ENCODE data around the gene SEZ6.
"Not testable (repeated sequence)": the region's sequence is repeated elsewhere in the genome, so short reads cannot be mapped to it uniquely, and the experiment has no call there.

SEZ6 gene

DNA sequence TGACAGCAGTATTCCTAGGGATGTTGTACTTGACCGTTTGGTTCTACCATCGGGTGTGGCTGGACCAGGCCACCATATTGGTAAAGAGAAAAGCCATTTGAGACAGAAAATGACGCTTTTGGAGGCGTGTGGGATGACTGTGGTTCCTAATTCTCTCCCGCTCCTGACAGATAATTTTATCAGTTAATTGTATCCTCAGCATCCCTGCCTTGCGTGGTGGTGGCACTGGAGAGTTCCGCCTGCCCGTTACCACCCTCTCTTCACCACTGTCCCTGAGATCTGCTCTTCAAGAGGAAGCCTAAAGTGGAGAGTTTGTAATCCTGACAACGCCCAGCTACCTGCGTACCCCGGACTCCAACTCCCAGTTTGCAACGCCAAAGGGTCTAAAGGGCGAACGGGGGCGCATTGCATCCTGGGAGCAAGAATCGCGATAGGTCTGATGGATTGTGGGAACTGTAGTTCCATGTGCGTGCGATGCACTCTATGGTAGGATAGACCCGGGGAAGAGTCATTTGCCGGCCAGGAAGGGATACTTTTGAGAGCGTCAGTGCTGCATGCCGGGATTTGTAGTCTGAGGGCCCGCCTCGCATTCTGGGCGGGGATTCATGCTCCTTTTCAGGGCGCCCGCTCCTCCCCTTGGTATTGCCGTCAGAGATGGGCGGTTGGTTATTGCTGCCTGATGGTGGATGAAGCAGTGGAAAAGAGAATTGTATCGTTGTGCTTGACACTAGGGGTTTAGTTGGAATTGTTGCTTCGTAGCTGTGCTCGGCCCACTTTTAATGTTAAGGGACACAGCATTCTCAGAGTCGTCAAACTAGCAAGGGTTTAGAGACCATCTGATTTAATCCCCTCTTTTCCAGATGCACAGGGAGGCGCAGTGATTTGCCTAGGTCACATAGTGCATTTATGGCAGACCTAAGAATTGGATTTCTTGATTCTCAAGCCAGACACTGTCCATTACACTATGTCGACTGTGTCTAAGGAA is 53.5 kb downstream of the SEZ6 start:
- DNase-seq = peak; percentile 99

DNA sequence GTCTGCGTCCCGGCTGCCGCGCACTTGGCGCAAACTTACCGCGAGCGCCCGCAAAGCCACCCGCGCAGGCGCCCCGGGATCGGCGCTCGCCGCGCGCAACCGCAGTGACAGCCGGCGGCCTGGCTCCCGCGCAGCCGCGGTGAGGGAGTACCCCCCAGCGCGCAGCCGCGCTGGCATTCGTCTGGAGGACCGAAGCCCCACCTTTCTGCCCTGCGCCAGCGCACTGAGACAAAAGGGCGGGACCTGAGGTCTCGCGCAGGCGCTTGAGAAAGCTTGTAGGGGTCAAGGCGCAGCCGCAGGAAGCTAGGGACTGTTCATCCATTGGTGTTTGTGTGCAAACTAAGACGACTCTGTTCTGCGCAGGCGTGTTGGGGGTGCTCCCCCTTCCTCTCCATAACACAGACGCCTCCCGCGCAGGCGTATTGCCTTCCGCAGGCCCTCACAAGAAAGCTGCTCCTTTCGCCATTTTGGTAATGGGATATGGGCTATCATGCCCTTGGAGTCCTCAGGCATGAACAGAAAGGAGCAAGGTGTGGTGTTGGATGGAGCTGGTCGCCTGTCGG is 54.3 kb downstream of the SEZ6 start, which contains the start of gene PHF12:
Gene PHF12 (minus strand): TSS at position 91 of the 563 bp plus-strand sequence. CDS start 558 bp downstream, outside the sequence.
- peak; percentile 100 for DNase-seq

DNA sequence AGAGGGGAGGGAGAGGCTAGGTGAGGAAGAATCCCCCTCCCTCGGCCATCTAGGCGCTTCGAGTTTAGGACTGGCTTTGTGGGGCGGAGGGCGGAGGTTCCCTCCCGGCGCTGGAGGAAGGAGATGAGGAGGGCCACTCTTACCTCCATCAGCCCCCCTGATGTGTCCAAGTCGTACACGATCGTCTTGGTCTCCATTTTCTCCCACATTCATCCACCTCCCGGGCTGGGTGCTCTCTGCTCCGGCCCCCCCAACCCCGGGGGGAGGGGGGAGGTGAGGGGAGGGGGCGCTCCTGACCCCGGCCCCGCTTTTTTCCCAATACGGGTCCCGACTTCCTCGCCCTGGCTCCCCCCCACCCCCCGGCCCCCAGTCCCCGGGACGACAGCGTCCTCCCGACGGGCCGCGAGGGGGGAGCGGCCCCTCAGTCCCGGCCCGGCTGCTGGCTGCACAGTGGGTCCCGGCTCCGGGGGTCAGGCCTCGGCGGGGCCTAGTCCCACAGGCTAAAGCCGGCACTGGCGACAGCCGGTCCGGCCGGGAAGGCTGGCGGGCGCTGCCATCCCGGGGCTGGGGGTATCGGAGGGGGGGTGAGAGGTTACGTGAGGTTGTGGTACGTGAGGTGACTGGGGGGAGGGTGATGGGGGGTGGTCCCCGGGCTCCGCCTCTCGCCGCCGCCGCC is 54.9 kb downstream of the SEZ6 start:
- no peak for DNase-seq

DNA sequence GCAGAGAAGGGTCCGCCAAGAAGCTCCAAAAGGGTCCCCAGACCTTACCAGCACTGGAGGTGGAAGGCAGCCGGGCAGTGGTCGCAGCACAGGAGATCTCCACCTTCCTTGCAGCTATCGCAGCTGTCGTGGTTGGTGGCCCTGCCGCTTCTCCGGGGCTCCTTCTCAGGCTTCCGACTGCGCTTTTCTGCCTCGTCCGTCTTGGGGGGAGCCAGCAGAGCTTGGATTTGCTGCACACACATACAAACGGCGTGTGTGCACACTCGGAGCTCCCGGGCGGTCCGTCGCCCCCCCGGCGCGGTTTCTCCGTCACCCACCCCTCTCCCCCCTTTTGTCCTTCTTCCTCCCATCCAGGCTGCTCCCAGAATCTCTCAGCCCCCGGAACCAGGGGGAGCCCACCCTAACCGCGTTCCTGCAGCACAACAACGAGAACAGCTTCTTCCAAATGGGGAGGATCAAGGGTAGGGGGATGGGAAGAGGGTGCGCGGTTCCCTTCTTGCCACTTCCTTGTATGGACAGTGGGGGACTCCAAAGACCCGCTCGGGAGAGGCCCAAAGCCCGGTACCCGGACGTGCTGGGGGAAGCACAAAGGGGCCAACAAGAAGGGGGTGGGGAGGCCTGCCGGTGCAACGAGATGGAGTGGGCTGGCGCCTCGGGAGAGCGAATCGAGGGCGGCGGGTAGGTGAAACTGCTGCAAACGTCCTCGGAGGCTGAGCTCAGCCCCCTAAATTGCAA is 55.6 kb downstream of the SEZ6 start:
- DNase-seq = peak; percentile 10

DNA sequence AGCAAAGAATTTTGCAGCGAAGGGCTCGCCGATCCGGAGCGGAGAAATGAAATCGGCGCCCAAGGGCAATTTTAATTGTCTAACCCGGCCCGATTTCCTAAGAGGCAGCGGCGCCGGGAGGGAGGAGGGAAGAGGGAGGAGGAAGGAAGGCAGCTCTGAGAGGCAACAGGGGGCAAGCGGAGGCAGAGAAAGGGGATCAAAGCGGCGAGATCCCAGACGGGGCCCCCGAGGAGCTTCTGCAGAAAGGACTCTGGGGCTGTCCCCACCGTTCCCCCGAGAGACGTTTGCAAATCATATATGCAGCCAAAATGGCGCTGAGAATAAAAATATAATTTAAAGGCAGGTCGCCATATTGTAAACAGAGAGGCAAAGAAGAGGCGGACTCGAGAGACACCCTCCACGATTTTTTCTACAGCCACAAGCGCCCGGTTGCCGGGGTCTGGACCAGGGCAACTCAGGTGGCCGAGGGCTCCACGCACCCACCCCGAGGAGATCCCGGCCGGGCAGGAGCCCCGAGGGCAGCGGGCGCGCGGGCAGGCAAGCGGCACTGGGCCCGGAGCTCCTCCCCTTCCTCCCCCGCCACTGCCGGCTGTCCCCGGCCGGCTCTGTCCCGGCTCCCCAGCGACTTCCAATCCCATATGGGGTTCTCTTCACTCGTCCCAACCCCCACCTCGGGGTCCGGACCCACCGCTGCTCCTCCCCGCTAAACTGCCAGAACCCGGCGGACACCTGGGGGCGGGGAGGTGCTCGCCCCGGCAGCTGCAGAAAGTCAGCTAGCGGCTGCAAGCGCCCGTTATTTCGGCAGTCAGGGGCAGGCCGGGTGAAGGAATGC is 56.4 kb downstream of the SEZ6 start:
- DNase-seq = peak; percentile 23

DNA sequence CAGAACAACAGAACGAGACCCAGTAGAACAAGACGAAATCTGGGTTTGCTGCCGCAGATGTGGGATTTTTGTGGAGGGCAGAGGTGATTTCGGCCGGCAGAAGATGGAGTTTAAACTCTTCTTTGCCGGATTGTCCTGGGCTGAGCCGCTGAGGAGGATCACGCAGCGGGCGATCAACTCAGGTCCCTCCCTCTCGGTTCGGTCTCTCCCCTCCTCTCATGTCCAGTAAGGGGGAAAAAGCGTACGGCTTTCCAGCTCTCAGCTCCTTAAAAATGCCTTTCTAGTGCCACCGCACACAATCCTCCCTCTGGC is 57.0 kb downstream of the SEZ6 start:
- DNase-seq = no peak

DNA sequence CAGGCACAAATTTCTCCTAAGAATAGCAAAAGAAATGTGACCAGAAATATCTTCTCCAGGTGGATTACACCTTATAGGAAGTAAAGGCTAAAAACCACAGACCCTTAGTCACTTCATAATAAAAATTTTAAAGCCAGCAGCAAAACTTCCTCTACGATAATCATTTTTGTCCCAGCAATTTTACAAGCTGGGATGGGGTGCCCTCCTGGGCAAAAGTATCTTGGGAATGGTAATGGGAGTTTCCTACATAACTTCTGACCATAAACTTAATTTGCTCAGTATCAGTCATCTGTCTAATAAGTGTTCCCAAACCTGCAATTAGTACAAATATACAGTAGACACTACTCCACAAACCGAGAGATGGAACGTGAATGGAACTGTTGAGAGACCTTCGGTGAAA is 57.5 kb downstream of the SEZ6 start:
- no peak for DNase-seq

DNA sequence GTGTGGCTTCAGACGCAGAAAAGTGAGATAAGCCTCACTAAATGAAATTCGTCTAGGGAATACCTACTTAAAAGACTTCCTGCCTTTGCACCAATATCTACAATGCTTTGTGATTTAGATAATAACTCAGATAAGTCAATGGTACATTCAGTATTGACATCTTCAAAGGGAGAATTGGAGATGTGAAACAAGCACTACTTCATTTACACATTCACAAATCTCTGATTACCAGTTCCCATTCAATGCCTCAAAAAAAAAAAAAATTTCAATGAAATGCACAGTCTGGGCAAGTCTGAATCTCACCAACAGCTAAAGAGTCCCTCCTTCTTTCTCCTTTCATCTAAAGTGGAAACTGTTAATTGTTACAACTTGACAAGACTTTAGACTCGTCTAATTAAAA is 58.2 kb downstream of the SEZ6 start:
- DNase-seq = no peak

DNA sequence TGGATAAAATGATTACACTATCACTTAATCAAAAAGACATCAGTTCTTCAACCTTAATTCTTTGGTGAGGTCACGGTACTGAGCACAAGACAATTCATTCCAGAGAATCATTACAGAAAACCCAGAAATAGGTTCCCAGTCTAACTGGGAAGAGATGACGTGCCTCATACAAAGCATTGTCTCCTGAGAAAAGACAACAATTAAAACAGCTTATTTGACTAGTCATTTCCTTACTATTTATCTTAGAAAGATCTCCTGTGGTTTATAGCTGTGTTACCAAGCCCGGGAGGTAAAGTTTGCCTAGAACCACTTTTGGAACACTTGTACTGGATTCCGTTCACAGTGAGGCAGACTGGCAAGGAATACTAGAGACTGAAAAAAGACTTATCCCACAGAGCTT is 59.6 kb downstream of the SEZ6 start:
- DNase-seq = no peak

DNA sequence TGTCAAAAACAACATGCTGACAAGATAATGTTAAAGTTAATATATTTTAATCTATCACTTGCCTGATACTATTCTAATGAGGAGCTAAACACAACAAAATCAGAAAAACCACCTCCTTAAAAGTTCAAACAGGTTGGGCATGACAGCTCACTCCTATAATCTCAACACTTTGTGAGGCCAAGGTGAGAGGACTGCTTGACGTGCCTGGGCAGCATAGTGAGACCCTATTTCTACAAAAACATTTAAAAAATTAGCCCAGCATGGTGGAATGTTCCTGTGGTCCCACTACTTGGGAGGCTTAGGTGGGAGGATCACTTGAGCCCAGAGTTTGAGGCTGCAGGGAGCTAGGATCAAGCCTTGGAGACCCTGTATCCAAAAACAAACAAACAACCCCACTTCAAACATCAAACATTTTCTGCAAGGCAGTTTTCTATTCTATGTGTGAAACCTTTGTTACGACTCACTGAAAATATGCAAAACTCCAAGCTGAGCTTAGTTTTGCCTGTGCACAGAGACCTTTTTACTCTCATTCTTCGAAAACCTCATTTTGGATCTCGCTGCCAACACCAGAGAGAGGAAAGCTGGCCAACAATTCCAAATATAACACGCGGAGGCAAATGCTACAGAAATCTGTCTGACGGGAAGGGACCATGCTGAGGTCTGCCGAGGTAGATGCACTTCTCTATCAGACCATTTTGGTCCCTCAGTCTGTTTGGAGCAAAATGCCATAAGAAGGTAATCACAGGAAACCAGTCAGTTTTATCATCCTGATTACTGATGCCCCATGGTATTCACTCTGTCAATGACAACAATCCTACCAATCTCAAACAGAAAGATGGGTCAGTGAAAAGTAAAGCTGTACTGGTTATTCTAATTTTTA is 60.7 kb downstream of the SEZ6 start:
- DNase-seq = no peak

DNA sequence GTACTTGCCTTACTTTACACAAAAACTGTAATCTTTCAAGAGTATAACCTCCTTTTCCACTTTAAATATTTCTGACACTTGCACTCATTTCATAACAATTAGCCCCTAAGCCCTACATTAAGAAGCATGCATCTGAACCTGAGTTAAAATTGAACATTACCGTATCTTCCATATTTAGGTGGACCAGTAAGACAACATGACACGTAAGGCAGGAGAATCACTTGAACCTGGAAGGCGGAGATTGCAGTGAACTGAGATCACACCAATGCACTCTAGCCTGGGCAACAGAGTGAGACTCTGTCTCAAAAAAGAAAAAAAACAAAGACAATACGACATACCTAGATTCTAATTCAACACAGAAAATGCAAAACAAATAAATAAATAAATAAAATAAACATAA is 61.5 kb downstream of the SEZ6 start:
- DNase-seq = no peak

DNA sequence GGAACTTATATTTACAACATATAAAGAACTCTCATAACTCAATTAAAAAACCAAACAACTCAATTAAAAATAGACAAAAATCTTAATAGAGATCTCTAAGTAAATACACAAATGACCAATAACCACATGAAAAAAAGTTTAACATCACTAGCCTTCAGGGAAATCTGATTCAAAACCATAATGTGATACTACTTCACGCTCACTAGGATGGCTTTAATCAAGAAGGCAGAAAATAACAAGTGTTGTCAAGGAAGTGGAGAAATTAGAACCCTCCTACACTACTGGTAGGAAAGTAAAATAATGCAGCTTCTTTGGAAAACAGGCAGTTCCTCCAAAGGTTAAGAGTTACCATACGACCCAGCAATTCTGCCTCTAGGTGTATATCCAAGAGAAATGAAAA is 62.9 kb downstream of the SEZ6 start:
- no peak for DNase-seq

DNA sequence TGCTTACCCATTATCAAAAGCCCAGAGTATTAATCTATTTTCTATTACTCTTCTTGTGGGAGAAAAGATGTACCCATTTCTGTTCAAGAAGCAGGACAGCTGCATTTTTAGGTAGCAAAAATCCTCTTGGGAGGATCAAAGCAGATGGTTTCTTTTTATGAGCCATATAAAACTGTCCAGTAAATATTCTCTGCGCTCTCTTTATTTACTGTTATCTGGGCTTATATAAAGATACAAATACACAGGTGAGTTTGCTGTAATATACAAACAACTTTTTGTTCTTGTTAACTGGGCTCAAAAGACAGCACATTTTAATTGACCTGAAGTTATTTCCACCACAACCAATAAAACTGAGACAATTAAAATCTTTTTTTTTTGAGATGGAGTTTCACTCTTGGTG is 64.6 kb downstream of the SEZ6 start:
- DNase-seq = no peak

DNA sequence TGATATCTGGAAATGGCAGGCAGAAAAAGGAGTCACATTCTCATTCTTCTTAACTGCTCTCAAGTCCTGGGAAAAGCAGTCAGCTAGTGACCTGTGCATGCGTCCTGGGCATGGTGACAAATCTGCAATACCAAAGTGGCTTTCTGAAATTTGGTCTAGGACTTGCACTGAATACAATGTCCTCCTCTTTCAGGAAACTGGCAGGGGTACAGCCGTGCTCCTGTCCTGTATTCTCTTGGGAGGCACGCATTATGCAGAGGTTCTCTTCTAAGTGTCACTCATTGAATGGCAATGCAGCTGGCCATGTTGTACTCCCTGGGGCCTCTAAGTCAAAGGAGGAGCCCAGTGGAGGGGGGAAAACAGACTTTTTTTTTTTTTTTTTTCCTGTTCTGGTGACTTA is 65.2 kb downstream of the SEZ6 start:
- DNase-seq = no peak

DNA sequence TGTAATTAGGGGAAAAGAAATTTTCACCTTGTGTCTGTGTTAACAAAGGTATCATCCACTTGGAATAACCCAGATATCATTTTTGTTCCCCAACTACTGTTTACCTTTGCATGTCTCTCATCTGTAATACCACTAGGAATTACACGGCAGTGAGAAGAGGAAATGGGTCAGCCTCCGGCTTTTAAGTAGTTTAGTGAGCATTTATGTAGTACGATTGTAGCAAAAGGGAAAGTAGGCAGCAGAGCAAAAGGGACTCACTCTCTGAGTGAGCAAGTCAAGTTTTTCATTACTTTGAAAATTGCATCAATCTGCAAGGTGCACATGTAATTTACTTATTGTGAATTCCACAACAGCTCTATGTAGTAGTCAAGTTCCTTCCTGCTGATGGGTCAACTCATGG is 65.7 kb downstream of the SEZ6 start:
- DNase-seq = no peak

DNA sequence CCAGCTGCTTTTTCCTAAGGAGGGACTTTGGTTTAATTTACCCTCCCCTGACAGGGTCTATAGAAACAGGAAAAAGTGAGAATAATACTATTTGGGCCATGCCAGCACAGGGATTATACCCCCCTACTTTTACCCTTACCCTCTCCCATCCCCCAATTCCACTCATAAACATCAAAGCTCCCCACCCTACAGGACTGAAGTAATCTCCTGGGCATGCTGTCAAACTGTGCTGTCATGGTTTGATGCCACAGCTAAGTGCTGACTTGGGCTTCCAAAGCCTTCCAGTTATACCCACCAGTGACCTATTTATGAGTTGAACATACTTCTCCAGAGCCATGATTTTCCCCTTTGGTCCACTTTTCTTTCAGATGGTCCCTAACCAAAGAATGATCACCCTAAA is 67.3 kb downstream of the SEZ6 start:
- DNase-seq = no peak

DNA sequence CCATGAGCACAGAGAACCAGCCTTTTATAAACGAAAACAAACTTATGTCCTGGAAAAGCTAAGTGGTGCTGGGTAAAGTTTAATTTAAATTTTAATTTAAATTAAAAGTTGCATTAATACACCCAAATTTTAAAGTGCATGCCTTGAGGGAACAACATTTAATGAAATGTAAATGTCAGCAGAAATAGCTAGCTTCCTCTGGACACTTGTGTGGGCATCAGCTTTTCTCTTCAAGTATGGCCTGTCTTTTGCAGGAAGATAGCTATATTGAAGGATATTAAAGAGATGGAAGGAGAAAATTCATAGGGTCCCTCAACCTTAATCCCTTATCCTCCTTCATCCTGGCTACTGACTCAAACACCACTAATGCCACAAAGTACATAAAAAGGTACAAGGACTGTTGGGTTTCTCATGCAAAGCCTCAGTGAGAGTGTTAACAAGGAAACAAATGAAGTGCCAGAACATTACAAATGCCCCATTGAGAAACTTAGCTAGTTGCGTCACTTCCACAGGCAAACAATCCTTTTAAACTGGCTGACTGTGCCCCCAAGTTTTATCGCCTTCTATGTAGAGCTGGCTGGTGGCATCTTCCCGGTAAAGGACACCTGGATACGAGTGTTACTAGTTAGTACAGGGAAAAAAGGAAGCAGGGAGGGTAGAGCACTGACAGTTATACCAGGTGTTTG is 68.6 kb downstream of the SEZ6 start:
- DNase-seq = no peak

DNA sequence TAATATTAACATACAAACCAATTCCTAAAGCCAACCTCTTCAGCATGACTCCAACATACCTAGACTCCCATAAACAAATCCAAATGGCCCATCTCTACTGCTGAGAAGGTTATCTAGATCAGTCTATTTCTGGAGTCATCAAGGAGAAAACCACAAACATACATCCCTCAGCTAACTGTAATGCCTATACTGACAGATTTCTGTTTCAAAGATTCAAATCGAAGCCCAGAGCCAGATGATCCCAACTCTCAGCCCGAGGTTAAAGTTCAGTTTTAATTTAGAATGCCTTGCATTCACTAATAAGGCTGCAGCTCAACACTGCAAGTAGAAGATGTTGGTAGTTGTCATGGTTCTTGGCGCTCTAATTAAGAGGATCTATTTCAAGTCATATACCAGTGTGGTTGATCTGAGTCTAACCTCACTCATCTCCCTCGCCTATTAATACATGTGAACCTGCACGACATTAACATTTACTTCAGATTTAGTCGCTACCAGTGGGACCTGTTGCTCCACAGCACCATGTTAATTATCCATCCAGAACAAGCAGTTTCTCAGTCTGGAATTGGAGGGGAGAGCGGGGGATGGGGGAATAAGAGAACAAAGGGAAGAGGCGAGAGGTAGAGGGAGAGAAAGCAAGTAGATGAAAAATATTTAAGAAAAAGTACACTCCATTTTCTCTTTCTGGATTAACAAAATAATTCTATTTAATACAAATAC is 69.9 kb downstream of the SEZ6 start:
- no peak for DNase-seq

DNA sequence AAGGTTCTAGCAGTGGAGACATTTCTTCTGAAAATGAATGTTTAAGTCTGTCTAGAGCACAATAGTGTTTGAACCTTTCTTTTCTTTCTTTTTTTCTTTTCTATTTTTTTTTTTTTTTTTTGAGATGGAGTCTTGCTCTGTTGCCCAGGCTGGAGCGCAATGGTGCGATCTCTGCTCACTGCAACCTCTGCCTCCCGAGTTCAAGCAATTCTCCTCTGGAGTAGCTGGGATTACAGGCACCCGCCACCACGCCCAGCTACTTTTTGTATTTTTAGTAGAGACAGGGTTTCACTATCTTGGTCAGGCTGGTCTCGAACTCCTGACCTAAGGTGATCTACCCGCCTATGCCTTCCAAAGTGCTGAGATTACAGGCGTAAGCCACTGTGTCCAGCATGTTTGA is 71.3 kb downstream of the SEZ6 start:
- DNase-seq = not testable (repeated sequence)

DNA sequence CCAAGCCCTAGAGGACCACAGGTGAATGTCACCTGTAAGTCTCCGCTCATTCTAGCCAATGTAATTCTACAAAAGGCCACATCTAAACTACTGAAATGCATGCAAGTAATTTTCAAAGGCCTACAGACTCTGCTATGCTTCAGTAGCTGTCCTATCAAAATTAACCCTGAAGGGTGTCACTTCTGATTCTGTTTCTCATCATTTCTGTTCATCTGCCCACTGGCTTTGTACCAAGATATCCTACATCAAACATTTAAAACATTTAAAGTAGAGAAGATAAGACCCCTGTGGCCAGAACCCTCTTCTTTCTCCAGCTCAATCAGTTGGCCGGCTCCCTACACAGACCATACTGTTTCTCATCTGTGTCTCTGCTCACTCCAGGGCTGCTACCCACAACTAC is 76.0 kb downstream of the SEZ6 start:
- DNase-seq = no peak
